Lower leg skin (tissue), 3 donors: ENCODE data around the gene ARHGAP4.

Experiments
- POLR2A ChIP-seq, 2 donors: fragments of 450-650 bp; IDR thresholded peaks; one replicate each; pipeline ENCODE4 v1.6.1; 2016 to 2017; ENCODE audit warnings: antibody characterized with exemption in 2 of 2, mild to moderate bottlenecking in 1 of 2, moderate library complexity in 1 of 2
- TF ChIP-seq, protein P1 (sequence below), 3 donors: fragments of 450-650 bp; IDR thresholded peaks; one replicate each; pipeline ENCODE4 v1.5.1; 2016; ENCODE audit warnings: antibody characterized with exemption in 3 of 3, mild to moderate bottlenecking in 3 of 3, moderate library complexity in 2 of 3

DNA sequence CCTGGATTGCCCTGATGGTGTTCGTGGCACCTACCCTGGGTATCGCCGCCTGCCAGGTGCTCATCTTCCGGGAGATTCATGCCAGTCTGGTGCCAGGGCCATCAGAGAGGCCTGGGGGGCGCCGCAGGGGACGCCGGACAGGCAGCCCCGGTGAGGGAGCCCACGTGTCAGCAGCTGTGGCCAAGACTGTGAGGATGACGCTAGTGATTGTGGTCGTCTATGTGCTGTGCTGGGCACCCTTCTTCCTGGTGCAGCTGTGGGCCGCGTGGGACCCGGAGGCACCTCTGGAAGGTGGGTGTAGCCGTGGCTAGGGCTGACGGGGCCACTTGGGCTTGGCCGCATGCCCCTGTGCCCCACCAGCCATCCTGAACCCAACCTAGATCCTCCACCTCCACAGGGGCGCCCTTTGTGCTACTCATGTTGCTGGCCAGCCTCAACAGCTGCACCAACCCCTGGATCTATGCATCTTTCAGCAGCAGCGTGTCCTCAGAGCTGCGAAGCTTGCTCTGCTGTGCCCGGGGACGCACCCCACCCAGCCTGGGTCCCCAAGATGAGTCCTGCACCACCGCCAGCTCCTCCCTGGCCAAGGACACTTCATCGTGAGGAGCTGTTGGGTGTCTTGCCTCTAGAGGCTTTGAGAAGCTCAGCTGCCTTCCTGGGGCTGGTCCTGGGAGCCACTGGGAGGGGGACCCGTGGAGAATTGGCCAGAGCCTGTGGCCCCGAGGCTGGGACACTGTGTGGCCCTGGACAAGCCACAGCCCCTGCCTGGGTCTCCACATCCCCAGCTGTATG lies 19.7 kb downstream of the ARHGAP4 start:
- TF ChIP-seq, protein P1, sequence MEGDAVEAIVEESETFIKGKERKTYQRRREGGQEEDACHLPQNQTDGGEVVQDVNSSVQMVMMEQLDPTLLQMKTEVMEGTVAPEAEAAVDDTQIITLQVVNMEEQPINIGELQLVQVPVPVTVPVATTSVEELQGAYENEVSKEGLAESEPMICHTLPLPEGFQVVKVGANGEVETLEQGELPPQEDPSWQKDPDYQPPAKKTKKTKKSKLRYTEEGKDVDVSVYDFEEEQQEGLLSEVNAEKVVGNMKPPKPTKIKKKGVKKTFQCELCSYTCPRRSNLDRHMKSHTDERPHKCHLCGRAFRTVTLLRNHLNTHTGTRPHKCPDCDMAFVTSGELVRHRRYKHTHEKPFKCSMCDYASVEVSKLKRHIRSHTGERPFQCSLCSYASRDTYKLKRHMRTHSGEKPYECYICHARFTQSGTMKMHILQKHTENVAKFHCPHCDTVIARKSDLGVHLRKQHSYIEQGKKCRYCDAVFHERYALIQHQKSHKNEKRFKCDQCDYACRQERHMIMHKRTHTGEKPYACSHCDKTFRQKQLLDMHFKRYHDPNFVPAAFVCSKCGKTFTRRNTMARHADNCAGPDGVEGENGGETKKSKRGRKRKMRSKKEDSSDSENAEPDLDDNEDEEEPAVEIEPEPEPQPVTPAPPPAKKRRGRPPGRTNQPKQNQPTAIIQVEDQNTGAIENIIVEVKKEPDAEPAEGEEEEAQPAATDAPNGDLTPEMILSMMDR (IDR thresholded peaks at IDR 0.05) = no peak
- TF ChIP-seq POLR2A (IDR thresholded peaks at IDR 0.05) = no peak
